Smooth muscle cell (in vitro differentiated cells): ENCODE data around the gene E4F1. TPM values are rescaled to one million over a fixed set of nuclear protein-coding genes. Genes with fewer than 3 reads are reported as not detected.
"Not testable (repeated sequence)": the region's sequence is repeated elsewhere in the genome, so short reads cannot be mapped to it uniquely, and the experiment has no call there.

Source experiments
- DNase-seq: peaks from one replicate; lab custom pipeline; 2025; ENCODE audit not compliant: unreplicated experiment; lab: John Stamatoyannopoulos, UW
- H2AFZ ChIP-seq: fragments of 200-600 bp; sonication (generic); 2 replicates; pipeline ENCODE4 v1.6.0; 2016; ENCODE audit warnings: antibody characterized with exemption, low read depth, mild to moderate bottlenecking
- H3F3A ChIP-seq: fragments of 200-600 bp; sonication (generic); 2 replicates; pipeline ENCODE4 v1.6.0; 2017; ENCODE audit warnings: antibody characterized with exemption, low read depth
- H3K27ac ChIP-seq: fragments of 200-600 bp; sonication (generic); 2 replicates; pipeline ENCODE4 v1.5.1; 2016; ENCODE audit warnings: low read depth, mild to moderate bottlenecking
- H3K27me3 ChIP-seq: fragments of 200-600 bp; sonication (generic); 2 replicates; pipeline ENCODE4 v1.6.1; 2016; ENCODE audit warnings: low read depth, mild to moderate bottlenecking
- H3K36me3 ChIP-seq: fragments of 200-600 bp; sonication (generic); 2 replicates; pipeline ENCODE4 v1.5.1; 2016; ENCODE audit warnings: low read depth
- H3K4me1 ChIP-seq: fragments of 200-600 bp; sonication (generic); 2 replicates; pipeline ENCODE4 v1.5.1; 2016; ENCODE audit warnings: low read depth
- H3K4me2 ChIP-seq: fragments of 200-600 bp; sonication (generic); 2 replicates; pipeline ENCODE4 v1.6.0; 2016; ENCODE audit warnings: mild to moderate bottlenecking
- H3K4me3 ChIP-seq: fragments of 200-600 bp; sonication (generic); 2 replicates; pipeline ENCODE4 v1.5.1; 2016; ENCODE audit warnings: mild to moderate bottlenecking
- H3K79me2 ChIP-seq: fragments of 200-600 bp; sonication (generic); 2 replicates; pipeline ENCODE4 v1.6.0; 2016; ENCODE audit warnings: low read depth, mild to moderate bottlenecking
- H3K9ac ChIP-seq: fragments of 200-600 bp; sonication (generic); 2 replicates; pipeline ENCODE4 v1.6.0; 2016; ENCODE audit warnings: low read depth
- H3K9me3 ChIP-seq: fragments of 200-600 bp; sonication (generic); replicated peaks from 2 replicates; pipeline ENCODE4 v1.5.1; 2016; ENCODE audit warnings: low read depth
- H4K20me1 ChIP-seq: fragments of 200-600 bp; sonication (generic); 2 replicates; pipeline ENCODE4 v1.6.0; 2016; ENCODE audit warnings: low read depth
- CTCF ChIP-seq: fragments of 200-600 bp; sonication (generic); IDR thresholded peaks from 2 replicates; pipeline ENCODE4 v1.5.1; 2017; ENCODE audit warnings: borderline replicate concordance, mild to moderate bottlenecking, antibody characterized with exemption; ENCODE audit not compliant: insufficient read depth, poor library complexity, severe bottlenecking
- WGBS: methylation state at CpG from one replicate; pipeline ENCODE4 v1.1.7; 2016; ENCODE audit warnings: low lambda C conversion rate; 5-methylcytosine and 5-hydroxymethylcytosine counted together
- polyA plus RNA-seq: library from polyadenylated mRNA; unstranded; fragments of >200 nt; fragmentation: Nextera tagmentation; extraction: Ambion mirVana; gene quantifications from 2 replicates; pipeline ENCODE4 v1.2.1, GENCODE V29; 2016
- total RNA-seq: library from RNA; depleted of rRNA; stranded (reverse); fragments of >200 nt; gene quantifications from 2 replicates; pipeline ENCODE4 v1.2.3, GENCODE V29; 2014

E4F1 gene
- total and polyA plus RNA-seq, 2 experiments from 2014 or later = 12.1 to 22.4 TPM

- no peak overlapping the region for H3K4me3 ChIP-seq
- WGBS = 74% methylated on average over 14 of the region's 14 CpGs
Observed at GRCh38 chr16:2199621-2200139, 23.7 kb upstream of the E4F1 start.

GRCh38 chr16:2200313-2200712, 23.1 kb upstream of the E4F1 start:
- H2AFZ ChIP-seq = no peak overlapping the region
- no peaks in the 10 kb centered on the region for H3F3A ChIP-seq
- DNase-seq = no peak
- 88% methylated on average over 6 of the region's 6 CpGs for WGBS
- H4K20me1 ChIP-seq = no peaks in the 10 kb centered on the region
- H3K4me2 ChIP-seq = no peak overlapping the region
- H3K27ac ChIP-seq = no peak overlapping the region
- no peaks in the 10 kb centered on the region for H3K9me3 ChIP-seq
- H3K27me3 ChIP-seq = peaks cover 35% of the 10 kb centered on the region
- H3K36me3 ChIP-seq = no peaks in the 10 kb centered on the region
- no peaks in the 10 kb centered on the region for H3K79me2 ChIP-seq
- H3K9ac ChIP-seq = no peak overlapping the region
- no peak overlapping the region for H3K4me3 ChIP-seq
- no peak for TF ChIP-seq CTCF
- H3K4me1 ChIP-seq = no peaks in the 10 kb centered on the region

More at GRCh38 chr16:2199621-2200139, 23.7 kb upstream of the E4F1 start:
- Histone ChIP-seq H3K36me3 (no peaks in the 10 kb centered on the region), H3K4me1 (no peaks in the 10 kb centered on the region), H2AFZ (no peak overlapping the region), H3K79me2 (no peaks in the 10 kb centered on the region), H3K9ac (no peak overlapping the region), H3F3A (no peaks in the 10 kb centered on the region), H3K4me2 (no peak overlapping the region), H3K27ac (no peak overlapping the region), H3K9me3 (no peaks in the 10 kb centered on the region), H4K20me1 (no peaks in the 10 kb centered on the region), H3K27me3 (peaks cover 41% of the 10 kb centered on the region)
- DNase-seq = no peak
- no peak for TF ChIP-seq CTCF

GRCh38 chr16:2203119-2203688, 20.2 kb upstream of the E4F1 start:
- not testable (repeated sequence) for H3K4me1 ChIP-seq, H3K36me3 ChIP-seq, H3K4me3 ChIP-seq, H3K9ac ChIP-seq, H3K9me3 ChIP-seq, H3K4me2 ChIP-seq, H3F3A ChIP-seq, H3K27ac ChIP-seq, H4K20me1 ChIP-seq, DNase-seq, H3K79me2 ChIP-seq, H2AFZ ChIP-seq
- WGBS = 92% methylated on average over 8 of the region's 8 CpGs
- H3K27me3 ChIP-seq = peaks cover 11% of the 10 kb centered on the region

GRCh38 chr16:2204416-2205103, 18.8 kb upstream of the E4F1 start:
- peak overlapping the region; percentile 92 for H3K9ac ChIP-seq
- H3F3A ChIP-seq = no peaks in the 10 kb centered on the region
- no peak for TF ChIP-seq CTCF
- no peak overlapping the region for H3K27ac ChIP-seq
- H3K27me3 ChIP-seq = no peaks in the 10 kb centered on the region
- H3K4me1 ChIP-seq = no peaks in the 10 kb centered on the region
- no peak for DNase-seq
- no peaks in the 10 kb centered on the region for H3K9me3 ChIP-seq
- H3K36me3 ChIP-seq = no peaks in the 10 kb centered on the region
- H2AFZ ChIP-seq = peak overlapping the region; percentile 89
- no peaks in the 10 kb centered on the region for H4K20me1 ChIP-seq
- 75% methylated on average over 13 of the region's 13 CpGs for WGBS
- peak overlapping the region; percentile 93 for H3K4me3 ChIP-seq
- peak overlapping the region; percentile 85 for H3K4me2 ChIP-seq
- peaks cover 7% of the 10 kb centered on the region for H3K79me2 ChIP-seq
